ENCODE measurements around the gene AURKB. TPM values are rescaled to one million over a fixed set of nuclear protein-coding genes. Genes with fewer than 3 reads are reported as not detected.
A peak's percentile ranks its signal among the peaks of the same experiment; 100 is the strongest.

The AURKB gene
- total RNA-seq, 1 donor from 2014 or later = 92.3 TPM

DNA sequence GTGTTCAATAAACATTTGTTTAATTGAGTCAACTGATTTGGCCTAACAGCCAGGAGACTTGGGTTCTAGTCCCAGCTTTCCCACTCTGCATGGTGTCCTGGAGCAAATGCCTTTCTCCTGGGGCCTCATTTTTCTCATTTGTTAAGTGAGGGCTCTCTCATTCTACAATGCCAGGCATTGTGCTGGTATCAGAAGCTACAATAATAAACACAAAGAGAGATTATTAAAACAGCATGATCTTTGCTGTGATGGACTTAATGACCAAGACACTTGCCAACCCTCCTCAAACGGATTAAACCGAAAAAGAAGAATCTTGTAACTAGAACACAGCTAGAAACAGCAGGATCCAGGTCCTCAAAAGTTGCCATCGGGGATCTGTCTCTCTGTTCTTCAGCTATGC is 42.8 kb downstream of the AURKB start:
- intact Hi-C loops (cut with micrococcal nuclease) = no loop called here
- Mint-ChIP-seq H3K9me3 (no peaks in the 10 kb centered on the region), H3K27ac (no peak overlapping the region), H3K27me3 (no peaks in the 10 kb centered on the region), H3K4me3 (no peak overlapping the region), H3K4me1 (peaks cover 26% of the 10 kb centered on the region), H3K36me3 (ENCODE audit: low read depth) (peaks cover 2% of the 10 kb centered on the region)
- no peak for DNase-seq

DNA sequence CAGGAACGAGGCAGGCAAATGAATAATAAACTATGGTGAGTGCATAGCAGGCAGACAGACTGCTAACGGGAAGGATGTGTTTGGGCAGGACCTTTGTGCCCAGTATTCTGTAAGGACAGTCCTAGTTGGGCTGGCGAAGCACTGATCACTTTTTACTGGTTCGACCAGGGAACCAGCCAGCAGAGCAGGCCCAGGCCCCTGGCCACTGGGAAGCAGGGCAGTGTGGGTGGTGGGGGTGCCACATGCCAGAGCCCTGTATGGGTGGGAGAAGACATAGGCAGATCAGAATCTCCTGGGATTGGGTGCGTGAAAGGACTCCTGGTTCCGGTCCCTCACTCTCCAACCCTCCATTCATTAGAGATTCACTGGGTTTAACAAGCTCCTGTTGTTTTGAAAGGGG is 43.6 kb downstream of the AURKB start:
- DNase-seq = no peak
- no peaks in the 10 kb centered on the region for H3K27me3 Mint-ChIP-seq
- peaks cover 5% of the 10 kb centered on the region for H3K36me3 Mint-ChIP-seq (ENCODE audit: low read depth)
- no peak overlapping the region for H3K4me3 Mint-ChIP-seq
- H3K9me3 Mint-ChIP-seq = no peaks in the 10 kb centered on the region
- H3K4me1 Mint-ChIP-seq = peaks cover 26% of the 10 kb centered on the region
- H3K27ac Mint-ChIP-seq = no peak overlapping the region
- intact Hi-C loops (cut with micrococcal nuclease) = no loop called here

DNA sequence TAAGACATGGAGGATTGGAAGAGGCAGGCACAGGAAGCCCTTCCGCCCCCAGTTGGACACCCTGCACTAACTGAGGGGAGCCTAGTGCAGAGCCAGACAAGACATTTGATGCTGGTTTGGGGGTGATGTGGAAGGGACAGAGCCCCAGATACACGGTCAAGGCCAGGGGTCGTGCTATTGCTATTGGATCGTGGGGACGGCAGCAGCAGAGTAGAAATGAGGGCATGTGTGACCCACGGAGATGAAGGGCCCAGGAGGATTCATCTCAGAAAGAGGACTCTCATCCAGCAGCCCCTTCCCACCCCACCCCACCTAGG is 45.6 kb downstream of the AURKB start:
- intact Hi-C loops (cut with micrococcal nuclease) = loop anchor here (1.0 kb wide), 2 partner anchors 9 to 23 kb away; no protein-coding TSS in a partner anchor
- peak; percentile 76 for DNase-seq
- H3K27me3 Mint-ChIP-seq = no peaks in the 10 kb centered on the region
- peak overlapping the region; percentile 99 for H3K27ac Mint-ChIP-seq
- H3K4me3 Mint-ChIP-seq = peak overlapping the region; percentile 92
- peaks cover 44% of the 10 kb centered on the region for H3K4me1 Mint-ChIP-seq
- H3K9me3 Mint-ChIP-seq = no peaks in the 10 kb centered on the region
- peaks cover 24% of the 10 kb centered on the region for H3K36me3 Mint-ChIP-seq (ENCODE audit: low read depth)

DNA sequence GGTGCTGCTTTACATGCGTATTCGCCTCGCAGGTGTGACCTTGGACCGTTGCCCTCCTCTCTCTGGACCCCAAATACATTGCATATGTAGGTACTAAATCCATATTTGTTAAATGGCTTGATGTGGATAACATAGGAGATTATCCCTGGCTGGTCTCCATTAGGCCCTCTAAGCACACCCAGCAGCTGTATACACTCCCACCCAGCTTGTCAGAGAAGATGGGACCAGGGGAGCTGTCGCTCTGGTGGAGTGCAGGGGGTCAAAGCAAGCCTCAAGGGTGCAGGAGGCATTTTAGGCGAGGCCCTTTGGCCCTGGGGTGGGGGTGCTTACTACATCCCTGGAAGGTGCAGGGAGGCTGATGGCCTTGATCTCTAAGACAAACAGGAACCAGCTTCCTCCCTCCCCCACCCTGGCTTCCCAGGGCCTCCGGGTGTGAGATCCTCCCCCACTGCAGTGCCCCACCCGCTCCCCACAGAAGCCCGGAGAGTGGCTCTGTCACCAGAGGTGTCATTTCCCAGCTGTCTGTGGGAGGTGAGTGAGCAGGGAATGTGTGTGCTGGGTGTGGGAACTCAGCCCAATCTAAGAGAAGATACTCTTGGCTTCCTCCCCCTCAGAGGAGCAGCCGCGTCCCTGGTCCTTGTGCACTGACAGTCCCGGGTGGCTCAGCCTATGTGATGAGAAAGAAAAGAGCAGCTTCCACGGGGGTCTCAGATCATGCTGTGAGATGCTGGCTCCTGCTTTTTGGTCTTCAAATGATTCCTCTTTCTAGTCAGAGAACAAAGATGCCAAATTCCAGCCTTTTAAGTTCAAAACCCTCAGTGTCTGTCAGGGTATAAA is 46.2 kb downstream of the AURKB start:
- H3K36me3 Mint-ChIP-seq (ENCODE audit: low read depth) = peaks cover 28% of the 10 kb centered on the region
- peaks cover 50% of the 10 kb centered on the region for H3K4me1 Mint-ChIP-seq
- no peaks in the 10 kb centered on the region for H3K9me3 Mint-ChIP-seq
- peak overlapping the region; percentile 92 for H3K4me3 Mint-ChIP-seq
- H3K27me3 Mint-ChIP-seq = no peaks in the 10 kb centered on the region
- DNase-seq = peak; percentile 93
- H3K27ac Mint-ChIP-seq = peak overlapping the region; percentile 99
- intact Hi-C loops (cut with micrococcal nuclease) = loop anchor here (1.0 kb wide), 2 partner anchors 9 to 23 kb away; no protein-coding TSS in a partner anchor

DNA sequence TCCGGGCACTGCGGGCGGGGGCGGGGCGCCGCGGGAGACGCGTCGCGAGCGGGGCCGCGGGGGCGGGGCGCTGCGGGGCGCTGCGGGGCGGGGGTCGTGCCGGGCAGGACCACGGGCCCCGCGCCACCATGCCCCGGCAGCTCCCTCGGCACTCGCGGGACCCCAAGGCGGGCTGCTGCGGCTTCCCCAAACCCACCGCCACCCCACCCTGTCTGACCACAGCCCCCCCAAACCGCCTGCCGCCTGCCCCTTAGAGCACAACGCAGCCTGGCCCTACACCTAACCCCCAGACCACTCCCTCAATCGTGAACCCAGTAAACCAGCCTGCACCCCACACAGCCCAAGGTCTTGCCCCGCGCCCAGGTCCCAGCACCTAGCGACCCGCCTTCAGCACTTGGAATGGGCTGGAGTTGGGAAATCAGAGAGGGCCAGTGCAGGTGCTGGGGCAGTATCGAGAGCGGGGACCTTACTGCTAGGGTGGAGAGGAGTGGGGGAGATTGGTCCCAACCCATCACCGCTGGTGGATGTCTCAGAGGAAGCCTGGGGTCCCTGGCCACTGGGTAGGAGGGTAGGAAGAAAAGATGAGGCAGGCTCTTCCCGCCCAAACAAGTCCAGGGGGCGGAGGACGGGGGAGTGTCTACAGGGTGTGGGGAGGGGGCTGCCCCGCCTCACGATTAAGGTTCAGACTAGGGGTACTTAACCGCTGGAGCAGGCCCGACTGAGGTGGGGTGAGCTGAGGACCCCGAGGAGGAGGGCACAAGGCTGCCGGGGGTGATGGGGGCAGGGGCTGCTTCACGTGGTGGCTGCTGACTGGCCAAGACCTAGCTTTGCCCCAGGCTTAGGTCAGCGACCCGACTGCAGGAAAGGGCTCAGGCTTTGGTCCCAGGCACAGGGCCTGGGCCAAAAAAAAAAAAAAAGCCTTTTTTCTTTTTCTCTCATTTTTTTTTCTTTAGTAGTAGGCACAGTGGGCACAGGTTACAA is 47.1 kb downstream of the AURKB start:
- peak; percentile 77 for DNase-seq

DNA sequence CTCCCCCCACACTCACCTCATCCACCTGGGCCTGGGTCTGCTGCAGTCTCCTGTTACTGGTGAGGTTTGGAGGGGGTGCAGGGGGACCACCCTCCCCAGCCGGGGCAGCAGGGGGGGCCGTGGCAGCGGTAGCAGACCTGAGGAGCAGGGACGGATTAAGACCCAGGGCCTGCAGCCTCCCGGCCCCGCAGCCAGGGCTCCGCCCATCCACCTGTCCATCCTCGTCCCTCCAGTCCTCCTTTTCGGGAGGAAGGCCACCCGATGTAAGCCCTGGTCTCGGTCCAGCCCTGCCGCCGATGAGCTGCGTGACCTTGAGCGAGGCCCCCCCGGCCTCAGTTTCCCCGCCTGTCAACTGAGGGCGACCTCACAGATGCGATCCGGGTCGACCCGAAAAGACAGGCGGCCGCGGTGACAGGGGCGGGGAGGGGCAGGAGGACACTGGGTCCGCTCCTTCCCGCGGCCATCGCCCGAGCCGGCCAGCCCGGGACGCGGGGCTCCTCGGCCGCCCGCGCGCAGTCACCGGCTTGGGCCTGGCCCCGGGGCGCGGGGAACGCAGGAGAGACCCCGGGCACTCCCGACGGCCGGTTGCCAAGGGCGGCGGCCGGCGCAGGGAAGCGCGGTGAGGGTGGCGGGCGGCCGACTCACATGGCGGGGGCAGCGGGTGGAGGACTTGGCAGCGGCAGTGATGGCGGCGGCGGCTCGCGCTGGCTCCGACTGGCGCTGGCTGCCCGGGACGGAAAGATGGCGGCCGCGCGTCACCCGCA is 48.0 kb downstream of the AURKB start, which contains the start of gene VAMP2:
Gene VAMP2 (minus strand): TSS at position 716 of the 764 bp plus-strand sequence. CDS start 69 bp downstream, at position 647.
- Mint-ChIP-seq H3K4me3 (peak within 1 kb of the TSS; percentile 92), H3K27ac (peak within 1 kb of the TSS; percentile 99), H3K27me3 (no peaks in the 10 kb centered on the region), H3K36me3 (ENCODE audit: low read depth) (peaks cover 36% of the 10 kb centered on the region), H3K4me1 (peaks cover 57% of the 10 kb centered on the region), H3K9me3 (no peaks in the 10 kb centered on the region)
- intact Hi-C loops (cut with micrococcal nuclease) = no loop called here
- peak; percentile 97 for DNase-seq

More for the DNA sequence above, 47.1 kb downstream of the AURKB start:
- Mint-ChIP-seq H3K27ac (peak overlapping the region; percentile 99), H3K36me3 (ENCODE audit: low read depth) (peaks cover 34% of the 10 kb centered on the region), H3K27me3 (no peaks in the 10 kb centered on the region), H3K4me1 (peaks cover 57% of the 10 kb centered on the region), H3K9me3 (no peaks in the 10 kb centered on the region), H3K4me3 (peak overlapping the region; percentile 92)
- intact Hi-C loops (cut with micrococcal nuclease) = no loop called here

DNA sequence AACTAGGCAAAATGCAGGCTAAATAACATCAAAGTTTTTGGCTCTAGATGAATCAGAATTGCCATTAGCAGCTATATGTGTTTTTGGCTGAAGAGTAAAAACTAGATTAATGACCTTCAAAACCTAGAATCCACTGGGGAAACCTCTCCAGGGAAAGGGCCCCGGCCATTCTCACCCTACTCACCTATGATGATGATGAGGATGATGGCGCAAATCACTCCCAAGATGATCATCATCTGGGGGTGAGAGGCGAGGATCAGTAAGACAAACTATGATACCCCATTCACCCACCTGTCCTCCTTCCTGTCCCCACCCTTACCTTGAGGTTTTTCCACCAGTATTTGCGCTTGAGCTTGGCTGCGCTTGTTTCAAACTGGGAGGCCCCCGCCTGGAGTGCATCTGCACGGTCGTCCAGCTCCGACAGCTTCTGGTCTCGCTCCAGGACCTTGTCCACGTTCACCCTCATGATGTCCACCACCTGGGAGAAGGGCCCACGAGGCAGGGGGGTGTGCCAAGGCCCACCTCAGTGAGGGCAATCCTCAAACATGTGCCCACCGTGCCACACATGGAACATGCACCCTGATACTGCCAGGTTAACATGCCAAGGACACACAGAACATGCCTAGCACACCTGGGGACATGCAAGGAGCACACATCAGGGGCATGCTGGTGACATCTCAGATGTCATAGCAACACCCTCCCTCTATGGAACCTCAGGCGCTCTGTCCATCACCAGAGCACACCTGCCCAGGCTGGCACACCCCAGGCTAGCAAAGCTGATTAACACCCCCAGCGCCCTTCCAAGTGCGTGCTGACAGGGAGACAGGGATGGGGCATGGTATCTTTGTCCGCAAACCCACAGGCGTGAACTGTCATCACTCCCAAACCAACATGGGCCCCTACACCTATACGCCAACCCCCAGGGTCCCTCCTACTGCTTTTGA is 48.8 kb downstream of the AURKB start:
- no peaks in the 10 kb centered on the region for H3K9me3 Mint-ChIP-seq
- H3K4me3 Mint-ChIP-seq = peak overlapping the region; percentile 82
- DNase-seq = peak; percentile 66
- intact Hi-C loops (cut with micrococcal nuclease) = no loop called here
- H3K27me3 Mint-ChIP-seq = no peaks in the 10 kb centered on the region
- peaks cover 36% of the 10 kb centered on the region for H3K36me3 Mint-ChIP-seq (ENCODE audit: low read depth)
- peaks cover 55% of the 10 kb centered on the region for H3K4me1 Mint-ChIP-seq
- H3K27ac Mint-ChIP-seq = peak overlapping the region; percentile 82

DNA sequence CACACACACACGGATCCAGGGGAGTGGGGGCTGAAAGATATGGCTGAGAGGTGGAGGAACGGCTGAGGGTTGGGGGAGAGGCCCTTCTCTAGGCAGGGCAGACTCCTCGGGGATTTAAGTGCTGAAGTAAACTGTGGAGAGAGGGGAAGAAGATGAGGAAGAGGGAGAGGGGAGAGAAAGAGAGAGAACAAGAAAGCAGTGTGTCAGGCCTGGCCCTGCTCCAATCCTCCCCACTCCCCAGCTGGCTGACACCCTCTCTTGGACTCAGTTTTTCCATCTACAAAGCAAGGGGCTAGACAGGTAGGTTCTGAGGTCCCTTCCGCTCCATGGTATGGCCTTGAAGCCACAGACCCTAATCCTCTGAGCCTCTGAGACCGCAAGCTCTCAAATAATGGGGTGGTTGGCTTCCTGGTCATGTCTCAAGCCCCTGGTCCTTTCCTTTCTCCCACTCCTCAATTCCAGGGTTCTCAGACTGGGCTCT is 49.6 kb downstream of the AURKB start:
- H3K9me3 Mint-ChIP-seq = no peaks in the 10 kb centered on the region
- intact Hi-C loops (cut with micrococcal nuclease) = no loop called here
- H3K4me3 Mint-ChIP-seq = peak overlapping the region; percentile 82
- peak; percentile 64 for DNase-seq
- no peaks in the 10 kb centered on the region for H3K27me3 Mint-ChIP-seq
- peaks cover 53% of the 10 kb centered on the region for H3K4me1 Mint-ChIP-seq
- peaks cover 36% of the 10 kb centered on the region for H3K36me3 Mint-ChIP-seq (ENCODE audit: low read depth)
- H3K27ac Mint-ChIP-seq = peak overlapping the region; percentile 82

DNA sequence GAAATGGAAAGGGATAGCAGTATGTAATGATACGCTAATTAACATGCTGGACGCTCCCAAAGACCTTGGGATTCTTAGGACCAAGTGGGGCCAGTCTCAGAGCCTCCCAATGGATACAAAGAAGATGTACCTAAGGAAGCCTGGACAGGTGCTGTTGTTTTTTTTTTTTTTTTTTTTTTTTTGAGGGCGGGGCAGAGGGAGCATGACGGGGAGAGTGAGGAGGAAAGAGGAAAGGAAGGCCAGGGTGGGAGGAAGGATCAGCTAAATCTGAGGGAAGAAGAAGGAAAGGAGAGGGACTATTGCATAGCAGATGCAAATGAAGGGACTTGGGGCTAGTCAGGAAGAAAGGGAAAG is 50.2 kb downstream of the AURKB start:
- H3K4me3 Mint-ChIP-seq = peak overlapping the region; percentile 82
- peaks cover 57% of the 10 kb centered on the region for H3K4me1 Mint-ChIP-seq
- intact Hi-C loops (cut with micrococcal nuclease) = no loop called here
- H3K36me3 Mint-ChIP-seq (ENCODE audit: low read depth) = peaks cover 36% of the 10 kb centered on the region
- H3K9me3 Mint-ChIP-seq = no peaks in the 10 kb centered on the region
- H3K27ac Mint-ChIP-seq = peak overlapping the region; percentile 82
- H3K27me3 Mint-ChIP-seq = no peaks in the 10 kb centered on the region
- no peak for DNase-seq

DNA sequence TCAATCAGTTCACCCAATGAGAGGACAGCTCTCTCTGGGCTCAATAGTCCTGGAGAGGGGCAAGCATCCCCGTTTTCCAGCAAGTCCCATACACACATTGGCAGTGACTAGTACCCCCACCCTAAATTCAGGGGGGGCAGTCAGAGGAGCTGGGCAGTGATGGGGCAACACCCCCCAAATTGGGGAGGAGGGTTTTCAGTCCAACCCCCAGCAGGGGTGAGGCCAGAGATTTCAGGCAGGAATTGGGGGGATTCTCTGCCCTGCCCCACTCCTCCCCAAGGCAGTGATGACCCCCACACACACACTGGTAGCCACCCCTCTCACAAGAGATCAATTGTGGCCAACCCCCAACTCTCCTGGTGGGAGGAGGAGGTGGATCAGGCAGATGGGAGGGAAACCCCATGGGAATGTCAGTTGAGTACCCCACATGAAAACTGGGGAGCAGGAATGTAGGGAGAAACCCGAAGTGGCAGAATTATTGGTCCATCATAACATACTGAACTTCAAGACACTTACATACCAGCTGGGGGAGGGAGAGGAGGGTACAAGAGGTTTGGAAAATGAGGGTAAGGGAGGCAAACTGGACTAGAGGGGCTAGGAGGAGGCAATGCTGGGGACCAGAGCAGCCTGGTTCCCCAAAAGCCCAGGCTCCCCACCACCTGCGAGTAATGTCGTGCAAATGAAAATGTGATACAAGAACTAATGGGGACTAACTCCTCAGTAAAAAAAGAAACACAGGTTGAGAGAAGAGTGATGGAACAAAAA is 50.7 kb downstream of the AURKB start:
- intact Hi-C loops (cut with micrococcal nuclease) = loop anchor here (10.0 kb wide), 2 partner anchors 475 to 925 kb away; partner anchors contain the start of genes DVL2, PHF23, TP53 and WRAP53
- peak; percentile 62 for DNase-seq
- H3K27ac Mint-ChIP-seq = peak overlapping the region; percentile 82
- no peaks in the 10 kb centered on the region for H3K27me3 Mint-ChIP-seq
- H3K36me3 Mint-ChIP-seq (ENCODE audit: low read depth) = peaks cover 36% of the 10 kb centered on the region
- peak overlapping the region; percentile 82 for H3K4me3 Mint-ChIP-seq
- peaks cover 57% of the 10 kb centered on the region for H3K4me1 Mint-ChIP-seq
- H3K9me3 Mint-ChIP-seq = no peaks in the 10 kb centered on the region

DNA sequence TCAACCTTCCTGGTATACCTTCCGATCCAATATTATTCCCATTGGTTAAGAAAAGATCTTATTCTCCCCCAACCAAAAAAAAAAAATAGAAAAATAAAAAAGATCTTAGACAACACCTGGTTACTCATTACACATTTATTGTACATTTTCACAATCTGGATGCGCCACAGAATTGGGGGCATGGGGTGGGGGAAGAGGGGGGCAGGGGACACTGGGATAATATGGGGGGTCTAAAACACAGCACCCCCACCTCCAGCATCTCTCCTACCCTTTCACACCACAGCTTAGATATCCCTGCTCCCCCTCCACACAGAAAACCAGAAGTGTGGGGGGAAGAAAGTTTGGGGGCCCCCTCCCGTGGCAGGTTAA is 51.4 kb downstream of the AURKB start:
- Mint-ChIP-seq H3K9me3 (no peaks in the 10 kb centered on the region), H3K27me3 (no peaks in the 10 kb centered on the region), H3K4me1 (peaks cover 57% of the 10 kb centered on the region), H3K27ac (peak overlapping the region; percentile 88), H3K36me3 (ENCODE audit: low read depth) (peaks cover 37% of the 10 kb centered on the region), H3K4me3 (peak overlapping the region; percentile 73)
- DNase-seq = no peak
- intact Hi-C loops (cut with micrococcal nuclease) = loop anchor here (10.0 kb wide), 2 partner anchors 474 to 924 kb away; partner anchors contain the start of genes DVL2, PHF23, TP53 and WRAP53

Measured in activated CD4-positive, alpha-beta T cell treated with anti-CD3 and anti-CD28 coated beads, Interleukin-2, amount 10 ng/mL, durations not matched to agents 24 days and 14 days (primary cell).